Osteocyte (in vitro differentiated cells): ENCODE measurements around the gene MPZL1. TPM values are rescaled to one million over a fixed set of nuclear protein-coding genes. Genes with fewer than 3 reads are reported as not detected.

Experiments used
- DNase-seq: peaks from one replicate; pipeline ENCODE4 v3.0.0; 2021; ENCODE audit warnings: mixed read lengths; ENCODE audit not compliant: unreplicated experiment; ENCODE audit errors: extremely low spot score
- H3K27ac Mint-ChIP-seq: one replicate; pipeline ENCODE4 v1.8.0; 2021; ENCODE audit warnings: mild to moderate bottlenecking, mixed read lengths; ENCODE audit not compliant: unreplicated experiment
- H3K27me3 Mint-ChIP-seq: one replicate; pipeline ENCODE4 v1.8.0; 2021; ENCODE audit warnings: mixed read lengths; ENCODE audit not compliant: unreplicated experiment
- H3K36me3 Mint-ChIP-seq: one replicate; pipeline ENCODE4 v1.8.0; 2021; ENCODE audit warnings: mixed read lengths; ENCODE audit not compliant: unreplicated experiment
- H3K4me1 Mint-ChIP-seq: one replicate; pipeline ENCODE4 v1.8.0; 2021; ENCODE audit warnings: mixed read lengths; ENCODE audit not compliant: unreplicated experiment
- H3K4me3 Mint-ChIP-seq: one replicate; pipeline ENCODE4 v1.8.0; 2021; ENCODE audit warnings: mild to moderate bottlenecking, moderate library complexity, mixed read lengths; ENCODE audit not compliant: unreplicated experiment
- H3K9me3 Mint-ChIP-seq: one replicate; pipeline ENCODE4 v1.8.0; 2021; ENCODE audit warnings: mixed read lengths; ENCODE audit not compliant: unreplicated experiment
- CTCF ChIP-seq: fragments of 200-600 bp; sonication (generic); IDR thresholded peaks from 2 replicates; pipeline ENCODE4 v1.5.0; 2021; ENCODE audit warnings: antibody characterized with exemption, mild to moderate bottlenecking, moderate library complexity
- total RNA-seq: library from RNA; stranded (reverse); gene quantifications from 2 replicates; pipeline ENCODE4 v1.2.1, GENCODE V29; 2021

Gene MPZL1
- total RNA-seq, 1 donor from 2014 or later = 155 TPM

- Mint-ChIP-seq H3K4me1 (peaks cover 18% of the 10 kb centered on the region), H3K4me3 (no peak overlapping the region), H3K9me3 (peaks cover 22% of the 10 kb centered on the region), H3K27ac (peak overlapping the region; percentile 13), H3K36me3 (peaks cover 66% of the 10 kb centered on the region), H3K27me3 (no peaks in the 10 kb centered on the region)
- no peak for DNase-seq
- TF ChIP-seq CTCF = no peak
Observed at GRCh38 chr1:167776151-167776550, 54.4 kb downstream of the MPZL1 start.

GRCh38 chr1:167776616-167777268, 55.0 kb downstream of the MPZL1 start:
- no peak overlapping the region for H3K4me3 Mint-ChIP-seq
- H3K27me3 Mint-ChIP-seq = no peaks in the 10 kb centered on the region
- H3K36me3 Mint-ChIP-seq = peaks cover 64% of the 10 kb centered on the region
- peaks cover 18% of the 10 kb centered on the region for H3K4me1 Mint-ChIP-seq
- H3K9me3 Mint-ChIP-seq = peaks cover 25% of the 10 kb centered on the region
- TF ChIP-seq CTCF = no peak
- no peak for DNase-seq
- peak overlapping the region; percentile 28 for H3K27ac Mint-ChIP-seq

- Mint-ChIP-seq H3K27me3 (no peaks in the 10 kb centered on the region), H3K27ac (no peak overlapping the region), H3K4me3 (no peak overlapping the region), H3K4me1 (peaks cover 18% of the 10 kb centered on the region), H3K9me3 (peaks cover 25% of the 10 kb centered on the region), H3K36me3 (peaks cover 64% of the 10 kb centered on the region)
- DNase-seq = no peak
- TF ChIP-seq CTCF = no peak
Observed at GRCh38 chr1:167777269-167777650, 55.5 kb downstream of the MPZL1 start.

- peaks cover 2% of the 10 kb centered on the region for H3K4me1 Mint-ChIP-seq
- no peaks in the 10 kb centered on the region for H3K27me3 Mint-ChIP-seq
- H3K4me3 Mint-ChIP-seq = no peak overlapping the region
- no peak for DNase-seq
- H3K27ac Mint-ChIP-seq = no peak overlapping the region
- H3K9me3 Mint-ChIP-seq = peaks cover 25% of the 10 kb centered on the region
- H3K36me3 Mint-ChIP-seq = peaks cover 65% of the 10 kb centered on the region
- no peak for TF ChIP-seq CTCF
Observed at GRCh38 chr1:167781558-167781957, 59.8 kb downstream of the MPZL1 start.

- DNase-seq = no peak
- Mint-ChIP-seq H3K27me3 (no peaks in the 10 kb centered on the region), H3K4me3 (no peak overlapping the region), H3K4me1 (no peaks in the 10 kb centered on the region), H3K27ac (no peak overlapping the region), H3K36me3 (peaks cover 66% of the 10 kb centered on the region), H3K9me3 (peaks cover 25% of the 10 kb centered on the region)
- no peak for TF ChIP-seq CTCF
Observed at GRCh38 chr1:167782946-167783345, 61.2 kb downstream of the MPZL1 start.
